ENCODE data around the gene DYNLT3.

GRCh38 chrX:37875675-37876074, 28.3 kb upstream of the DYNLT3 start:
- no peak for TF ChIP-seq CTCF (CRISPR knock-in tag; IDR thresholded peaks at IDR 0.05)
- TF ChIP-seq ZNF562 (CRISPR knock-in tag; IDR thresholded peaks at IDR 0.05; ENCODE audit: borderline replicate concordance): no peak
- no peak for TF ChIP-seq BCL6 (CRISPR knock-in tag; IDR thresholded peaks at IDR 0.05)
- no peak for TF ChIP-seq MXD3 (CRISPR knock-in tag; IDR thresholded peaks at IDR 0.05)
- no peak for TF ChIP-seq JUNB (CRISPR knock-in tag; IDR thresholded peaks at IDR 0.05; ENCODE audit: borderline replicate concordance)
- no peak for TF ChIP-seq ETV5 (CRISPR knock-in tag; IDR thresholded peaks at IDR 0.05; ENCODE audit: borderline replicate concordance)
- TF ChIP-seq KDM1A (CRISPR knock-in tag; IDR thresholded peaks at IDR 0.05): no peak
- no peak for TF ChIP-seq JUND (CRISPR knock-in tag; IDR thresholded peaks at IDR 0.05)
- no peak for TF ChIP-seq ATF1 (CRISPR knock-in tag; IDR thresholded peaks at IDR 0.05)
- no peak for TF ChIP-seq ZNF274 (CRISPR knock-in tag; IDR thresholded peaks at IDR 0.05)
- TF ChIP-seq ARID5B (CRISPR knock-in tag; IDR thresholded peaks at IDR 0.05): no peak
- no peak for TF ChIP-seq ZNF614 (CRISPR knock-in tag; IDR thresholded peaks at IDR 0.05; ENCODE audit: borderline replicate concordance)
- no peak for TF ChIP-seq SRF (IDR thresholded peaks at IDR 0.05; ENCODE audit: low read depth, low read length)

Measured in HepG2 (cell line).